Smooth muscle cell of the pulmonary artery (primary cell): ENCODE data around the gene RBM4B. TPM values are rescaled to one million over a fixed set of nuclear protein-coding genes. Genes with fewer than 3 reads are reported as not detected.

Experiments used
- total RNA-seq: library from RNA; depleted of rRNA; stranded (reverse); fragments of >200 nt; gene quantifications from 2 replicates; pipeline ENCODE4 v1.2.3, GENCODE V29; 2014

The RBM4B gene, protein sequence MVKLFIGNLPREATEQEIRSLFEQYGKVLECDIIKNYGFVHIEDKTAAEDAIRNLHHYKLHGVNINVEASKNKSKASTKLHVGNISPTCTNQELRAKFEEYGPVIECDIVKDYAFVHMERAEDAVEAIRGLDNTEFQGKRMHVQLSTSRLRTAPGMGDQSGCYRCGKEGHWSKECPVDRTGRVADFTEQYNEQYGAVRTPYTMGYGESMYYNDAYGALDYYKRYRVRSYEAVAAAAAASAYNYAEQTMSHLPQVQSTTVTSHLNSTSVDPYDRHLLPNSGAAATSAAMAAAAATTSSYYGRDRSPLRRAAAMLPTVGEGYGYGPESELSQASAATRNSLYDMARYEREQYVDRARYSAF
- total RNA-seq: 21.1 and 27.5 TPM in 2 replicates

DNA sequence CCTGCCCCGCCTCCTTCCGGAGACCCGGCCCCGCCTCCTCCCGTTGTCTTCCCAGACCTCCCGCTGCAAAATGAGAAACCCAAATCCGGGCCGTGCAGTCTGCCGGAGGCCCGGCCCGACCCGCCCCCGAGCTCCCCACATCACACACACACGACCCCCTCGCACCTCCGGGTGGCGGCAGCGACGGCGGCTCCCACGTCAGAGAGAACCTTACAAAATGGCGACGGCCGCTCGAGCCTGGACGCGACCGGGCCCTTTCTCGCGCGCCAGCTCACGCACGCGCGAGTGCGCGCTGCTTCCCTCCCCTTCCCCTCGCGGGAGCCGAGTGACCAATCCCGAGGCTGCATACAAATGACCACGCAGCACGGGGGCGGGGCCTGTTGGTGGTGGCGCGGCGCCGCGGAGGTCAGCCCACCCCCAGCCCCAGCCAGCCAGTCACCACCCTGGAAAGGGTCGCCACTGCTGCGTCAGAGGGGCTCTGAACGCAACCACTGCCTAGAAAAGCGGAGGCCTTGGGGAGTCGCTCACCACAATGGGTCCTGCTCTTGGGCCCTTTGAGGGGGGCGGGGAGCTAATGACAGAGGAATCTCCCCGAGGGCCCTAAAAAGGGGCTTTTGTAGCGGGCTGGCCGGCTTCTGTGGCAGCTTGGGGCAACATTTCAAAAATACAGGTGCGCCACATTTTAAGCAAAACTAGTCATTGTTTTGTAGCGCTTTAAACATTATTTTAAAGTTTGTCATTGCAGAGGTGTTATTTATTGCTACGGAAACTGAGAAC, at the start of gene RBM4B:
RBM4B (minus strand) TSS at position 289 of the 777 bp plus-strand sequence. CDS start 808 bp downstream, outside the sequence.

DNA sequence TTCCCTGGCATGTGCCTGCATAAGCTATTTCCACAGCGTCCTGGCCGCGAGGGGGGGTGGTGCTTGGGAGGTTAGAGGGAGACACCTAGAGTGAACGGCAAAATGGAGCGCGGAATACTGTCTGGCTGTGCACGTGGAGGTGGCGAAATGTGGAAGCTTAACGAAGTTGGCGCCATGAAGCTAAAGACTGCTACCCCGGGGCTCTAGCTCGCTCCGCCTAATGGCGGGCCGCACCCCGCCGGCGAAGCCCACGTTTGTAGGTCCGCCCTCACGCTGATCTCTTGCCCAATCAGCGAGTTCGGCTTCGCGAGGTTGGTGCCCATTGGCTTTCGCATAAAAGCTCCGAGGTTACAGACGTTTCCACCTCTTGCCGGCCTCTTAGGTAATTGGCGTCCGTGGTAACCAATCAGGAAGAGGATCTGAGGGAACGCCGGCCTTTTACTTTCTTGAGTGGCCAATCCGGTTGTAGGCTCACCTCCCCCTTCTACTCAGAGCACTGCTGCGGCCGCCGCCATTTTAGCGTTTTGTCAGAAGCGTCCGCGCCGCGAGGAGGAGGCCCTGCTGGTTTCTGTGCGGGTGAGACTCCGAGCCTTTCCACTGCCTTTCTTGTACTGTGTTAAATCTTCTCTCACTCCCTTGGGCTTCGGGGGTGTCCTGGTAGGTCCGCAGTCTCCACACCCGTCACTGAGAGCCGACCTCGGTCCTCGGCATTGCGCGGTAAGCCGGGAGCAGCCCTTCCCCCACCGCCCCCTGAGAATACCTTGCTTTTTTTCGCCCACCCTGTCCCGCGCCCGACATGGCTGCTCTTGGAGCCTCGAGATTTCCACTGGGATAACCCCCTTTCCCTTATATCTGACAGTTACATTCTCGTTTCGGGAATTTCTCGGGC, 39.3 kb downstream of the RBM4B start, which contains the start of gene RBM4:
RBM4 (plus strand) TSS at position 527 of the 889 bp plus-strand sequence. CDS start 1,009 bp downstream, outside the sequence.

DNA sequence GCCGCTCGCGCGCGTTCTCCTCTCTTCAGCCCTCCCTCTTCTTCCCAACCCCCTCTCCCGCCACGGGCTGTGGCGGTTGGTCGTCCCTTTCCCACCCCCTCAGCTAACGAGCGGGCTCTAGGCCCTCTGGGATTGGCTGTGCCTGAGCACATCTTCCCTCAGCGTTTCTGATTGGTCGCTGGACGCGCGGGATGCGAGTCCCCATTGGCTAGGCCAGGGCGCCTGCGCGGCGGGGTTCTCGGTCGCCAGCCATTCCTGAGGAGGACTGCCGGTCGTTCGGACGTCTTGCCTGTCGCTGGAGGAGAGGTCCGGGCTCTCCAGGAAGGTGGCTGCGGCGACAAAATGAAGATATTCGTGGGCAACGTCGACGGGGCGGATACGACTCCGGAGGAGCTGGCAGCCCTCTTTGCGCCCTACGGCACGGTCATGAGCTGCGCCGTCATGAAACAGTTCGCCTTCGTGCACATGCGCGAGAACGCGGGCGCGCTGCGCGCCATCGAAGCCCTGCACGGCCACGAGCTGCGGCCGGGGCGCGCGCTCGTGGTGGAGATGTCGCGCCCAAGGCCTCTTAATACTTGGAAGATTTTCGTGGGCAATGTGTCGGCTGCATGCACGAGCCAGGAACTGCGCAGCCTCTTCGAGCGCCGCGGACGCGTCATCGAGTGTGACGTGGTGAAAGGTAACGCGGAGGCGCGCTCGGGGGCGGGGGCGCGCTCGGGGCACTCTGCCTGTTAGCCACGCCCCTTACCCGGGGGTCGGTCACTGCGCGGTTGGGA, 61.1 kb downstream of the RBM4B start, which contains the start of gene RBM14:
RBM14 (plus strand) TSS at position 252 of the 776 bp plus-strand sequence; CDS start at position 343, 91 bp downstream.

Other genes starting within 250 kb of the RBM4B start
- gene MRPL11, start 239.0 kb downstream of the RBM4B start, total RNA-seq: 22.5 and 24.4 TPM in 2 replicates
- 14.5 and 18.9 TPM in 2 replicates for gene PELI3, start 211.0 kb downstream of the RBM4B start, total RNA-seq
- gene DPP3, start 197.5 kb downstream of the RBM4B start, total RNA-seq: 41.2 and 64.1 TPM in 2 replicates
- gene BBS1, start 167.3 kb downstream of the RBM4B start, total RNA-seq: 45.2 and 47.0 TPM in 2 replicates
- 13.9 and 14.7 TPM in 2 replicates for gene ZDHHC24, start 131.8 kb downstream of the RBM4B start, total RNA-seq
- gene ACTN3, start 131.0 kb downstream of the RBM4B start, total RNA-seq: 0.07 TPM in 1 of 2 replicates, not detected in the other
- gene CTSF, start 109.3 kb downstream of the RBM4B start, total RNA-seq: 38.5 and 52.2 TPM in 2 replicates
- gene CCDC87, start 84.8 kb downstream of the RBM4B start, total RNA-seq: 0.56 and 0.59 TPM in 2 replicates
- gene CCS, start 84.7 kb downstream of the RBM4B start, total RNA-seq: 39.4 and 41.1 TPM in 2 replicates
- 30.6 and 31.6 TPM in 2 replicates for gene RBM14, start 61.3 kb downstream of the RBM4B start, total RNA-seq
- gene RBM4, start 39.2 kb downstream of the RBM4B start, total RNA-seq: 80.6 and 105 TPM in 2 replicates
- 1.1 and 4.6 TPM in 2 replicates for gene SPTBN2, start 51.3 kb upstream of the RBM4B start, total RNA-seq
- 14.9 and 21.5 TPM in 2 replicates for gene RCE1, start 165.6 kb upstream of the RBM4B start, total RNA-seq
- gene LRFN4, start 179.2 kb upstream of the RBM4B start, total RNA-seq: 12.3 and 25.0 TPM in 2 replicates